ENCODE data around the gene MAFG.

Gene MAFG

GRCh38 chr17:81939881-81940385 lies 12.4 kb upstream of the MAFG start:
- no peak for DNase-seq (ENCODE audit: low read depth)

GRCh38 chr17:81939218-81939617 lies 11.7 kb upstream of the MAFG start:
- no peak for DNase-seq (ENCODE audit: low read depth)

GRCh38 chr17:81935709-81936084 lies 8.2 kb upstream of the MAFG start:
- no peak for DNase-seq (ENCODE audit: low read depth)

- no peak for DNase-seq (ENCODE audit: low read depth)
These were observed 7.5 kb upstream of the MAFG start for GRCh38 chr17:81934850-81935708.

- DNase-seq (ENCODE audit: low read depth), result no peak
These were observed 6.7 kb upstream of the MAFG start for GRCh38 chr17:81934098-81934757.

GRCh38 chr17:81933178-81933699 lies 5.7 kb upstream of the MAFG start:
- no peak for DNase-seq (ENCODE audit: low read depth)

- no peak for DNase-seq (ENCODE audit: low read depth)
These were observed 4.9 kb upstream of the MAFG start for GRCh38 chr17:81932333-81932983.

- no peak for DNase-seq (ENCODE audit: low read depth)
These were observed 4.2 kb upstream of the MAFG start for GRCh38 chr17:81931557-81932332.

- DNase-seq (ENCODE audit: low read depth), result no peak
These were observed 3.6 kb upstream of the MAFG start for GRCh38 chr17:81931189-81931556.

- no peak for DNase-seq (ENCODE audit: low read depth)
These were observed 2.9 kb upstream of the MAFG start for GRCh38 chr17:81930142-81931125.

GRCh38 chr17:81929253-81930141 lies 2.0 kb upstream of the MAFG start:
- no peak for DNase-seq (ENCODE audit: low read depth)

- no peak for DNase-seq (ENCODE audit: low read depth)
These were observed 1.2 kb upstream of the MAFG start for GRCh38 chr17:81928544-81929252.

GRCh38 chr17:81927152-81927652 lies 333 bp downstream of the MAFG start:
- DNase-seq (ENCODE audit: low read depth), result no peak

- DNase-seq (ENCODE audit: low read depth), result peak; percentile 37
These were observed 934 bp downstream of the MAFG start for GRCh38 chr17:81926451-81927151.

GRCh38 chr17:81925860-81926450 lies 1.6 kb downstream of the MAFG start:
- DNase-seq (ENCODE audit: low read depth), result no peak

- no peak for DNase-seq (ENCODE audit: low read depth)
These were observed 2.7 kb downstream of the MAFG start for GRCh38 chr17:81924557-81925532.

All from stimulated activated CD8-positive, alpha-beta memory T cell treated with anti-CD3 and anti-CD28 coated beads, Interleukin-12 subunit alpha, Interleukin-12 subunit beta, amount 100 ng/mL, for 1 hour (primary cell).